Endothelial cell (in vitro differentiated cells): ENCODE results near the gene NFIB. TPM values are rescaled to one million over a fixed set of nuclear protein-coding genes. Genes with fewer than 3 reads are reported as not detected.

Experiments used
- DNase-seq: peaks from one replicate; pipeline ENCODE4 v3.0.0; 2021; ENCODE audit warnings: low spot score
- H3K27ac Mint-ChIP-seq: one replicate; pipeline ENCODE4 v1.8.0; 2021; ENCODE audit warnings: mixed read lengths, inconsistent platforms; ENCODE audit not compliant: unreplicated experiment
- H3K27me3 Mint-ChIP-seq: one replicate; pipeline ENCODE4 v1.8.0; 2021; ENCODE audit warnings: mild to moderate bottlenecking, moderate library complexity, mixed read lengths, inconsistent platforms; ENCODE audit not compliant: unreplicated experiment
- H3K36me3 Mint-ChIP-seq: one replicate; pipeline ENCODE4 v1.8.0; 2021; ENCODE audit warnings: mild to moderate bottlenecking, low read depth, mixed read lengths, inconsistent platforms; ENCODE audit not compliant: unreplicated experiment
- H3K4me1 Mint-ChIP-seq: one replicate; pipeline ENCODE4 v1.8.0; 2021; ENCODE audit warnings: mild to moderate bottlenecking, mixed read lengths, inconsistent platforms; ENCODE audit not compliant: unreplicated experiment
- H3K4me3 Mint-ChIP-seq: one replicate; pipeline ENCODE4 v1.8.0; 2021; ENCODE audit warnings: mild to moderate bottlenecking, mixed read lengths, inconsistent platforms; ENCODE audit not compliant: unreplicated experiment
- H3K9me3 Mint-ChIP-seq: one replicate; pipeline ENCODE4 v1.8.0; 2021; ENCODE audit warnings: mixed read lengths, inconsistent platforms; ENCODE audit not compliant: unreplicated experiment
- CTCF ChIP-seq: fragments of 200-600 bp; sonication (generic); IDR thresholded peaks from one replicate; pipeline ENCODE4 v1.5.0; 2021; ENCODE audit warnings: antibody characterized with exemption; ENCODE audit not compliant: unreplicated experiment
- total RNA-seq: library from RNA; stranded (reverse); fragmentation: NEBNext Ultra II Directional; extraction: Animal tissue kit (Norgen Biotek cat#: 25700); gene quantifications from one replicate; pipeline ENCODE4 v1.2.1, GENCODE V29; 2021; ENCODE audit not compliant: unreplicated experiment

Gene NFIB
- total RNA-seq, 1 donor from 2014 or later, result 120 TPM

- Mint-ChIP-seq H3K27me3 (peaks cover 31% of the 10 kb centered on the region), H3K36me3 (peaks cover 9% of the 10 kb centered on the region), H3K9me3 (no peaks in the 10 kb centered on the region), H3K4me1 (peaks cover 49% of the 10 kb centered on the region), H3K4me3 (no peak overlapping the region), H3K27ac (no peak overlapping the region)
- peak; percentile 63 for DNase-seq
- no peak for TF ChIP-seq CTCF
Measured at GRCh38 chr9:14347406-14348122, 33.6 kb upstream of the NFIB start.

- H3K27me3 Mint-ChIP-seq, result peaks cover 31% of the 10 kb centered on the region
- no peak for TF ChIP-seq CTCF
- no peaks in the 10 kb centered on the region for H3K9me3 Mint-ChIP-seq
- H3K4me1 Mint-ChIP-seq, result peaks cover 42% of the 10 kb centered on the region
- DNase-seq, result peak; percentile 38
- no peak overlapping the region for H3K27ac Mint-ChIP-seq
- H3K36me3 Mint-ChIP-seq, result peaks cover 9% of the 10 kb centered on the region
- no peak overlapping the region for H3K4me3 Mint-ChIP-seq
Measured at GRCh38 chr9:14346811-14347405, 33.0 kb upstream of the NFIB start.

- Mint-ChIP-seq H3K36me3 (peaks cover 13% of the 10 kb centered on the region), H3K4me3 (no peak overlapping the region), H3K9me3 (no peaks in the 10 kb centered on the region), H3K27ac (no peak overlapping the region), H3K27me3 (peaks cover 36% of the 10 kb centered on the region), H3K4me1 (peaks cover 37% of the 10 kb centered on the region)
- TF ChIP-seq CTCF, result no peak
- peak; percentile 49 for DNase-seq
Measured at GRCh38 chr9:14346231-14346791, 32.4 kb upstream of the NFIB start.

GRCh38 chr9:14345354-14346230, 31.7 kb upstream of the NFIB start:
- H3K36me3 Mint-ChIP-seq, result peaks cover 13% of the 10 kb centered on the region
- no peak overlapping the region for H3K27ac Mint-ChIP-seq
- no peak for TF ChIP-seq CTCF
- DNase-seq, result peak; percentile 35
- no peak overlapping the region for H3K4me3 Mint-ChIP-seq
- H3K27me3 Mint-ChIP-seq, result peaks cover 41% of the 10 kb centered on the region
- H3K4me1 Mint-ChIP-seq, result peaks cover 30% of the 10 kb centered on the region
- no peaks in the 10 kb centered on the region for H3K9me3 Mint-ChIP-seq
